Endodermal cell (in vitro differentiated cells): ENCODE data around the gene HNRNPD. TPM values are rescaled to one million over a fixed set of nuclear protein-coding genes. Genes with fewer than 3 reads are reported as not detected.
"Not testable (repeated sequence)": the region's sequence is repeated elsewhere in the genome, so short reads cannot be mapped to it uniquely, and the experiment has no call there.

ENCODE experiments used
- DNase-seq: peaks from one replicate; pipeline ENCODE4 v3.0.0-alpha.2; 2017
- H3K27ac ChIP-seq: 2 replicates; pipeline ENCODE4 v1.5.1; 2013; ENCODE audit warnings: mild to moderate bottlenecking, low read depth, low read length, moderate library complexity
- H3K27me3 ChIP-seq: 2 replicates; pipeline ENCODE4 v1.6.1; 2013; ENCODE audit warnings: mild to moderate bottlenecking, low read length, moderate library complexity; ENCODE audit not compliant: insufficient read depth, control insufficient read depth, poor library complexity, severe bottlenecking
- H3K36me3 ChIP-seq: 2 replicates; pipeline ENCODE4 v1.7.0; 2013; ENCODE audit warnings: mild to moderate bottlenecking, low read length, moderate library complexity; ENCODE audit not compliant: control insufficient read depth, insufficient read depth
- H3K4me1 ChIP-seq: one replicate; pipeline ENCODE4 v1.7.0; 2013; ENCODE audit warnings: low read length; ENCODE audit not compliant: control insufficient read depth, insufficient read depth
- H3K4me3 ChIP-seq: 2 replicates; pipeline ENCODE4 v1.5.1; 2013; ENCODE audit warnings: mild to moderate bottlenecking, low read length, moderate library complexity
- H3K9ac ChIP-seq: 2 replicates; pipeline ENCODE4 v1.6.1; 2013; ENCODE audit warnings: mild to moderate bottlenecking, low read length, moderate library complexity; ENCODE audit not compliant: poor library complexity, severe bottlenecking; ENCODE audit errors: extremely low read depth
- H3K9me3 ChIP-seq: 2 replicates; pipeline ENCODE4 v1.6.1; 2013; ENCODE audit warnings: mild to moderate bottlenecking, low read length, moderate library complexity; ENCODE audit not compliant: control insufficient read depth
- H3K27ac Mint-ChIP-seq: 2 replicates; pipeline ENCODE4 v1.8.0; 2020; ENCODE audit warnings: mixed read lengths
- H3K27me3 Mint-ChIP-seq: 2 replicates; pipeline ENCODE4 v1.8.0; 2021; ENCODE audit warnings: mild to moderate bottlenecking, mixed read lengths; ENCODE audit not compliant: insufficient read depth
- H3K36me3 Mint-ChIP-seq: 2 replicates; pipeline ENCODE4 v1.8.0; 2020; ENCODE audit warnings: low read depth, mixed read lengths
- H3K4me1 Mint-ChIP-seq: 2 replicates; pipeline ENCODE4 v1.8.0; 2020; ENCODE audit warnings: mixed read lengths
- H3K4me3 Mint-ChIP-seq: 2 replicates; pipeline ENCODE4 v1.8.0; 2020; ENCODE audit warnings: mild to moderate bottlenecking, moderate library complexity, mixed read lengths
- H3K9me3 Mint-ChIP-seq: 2 replicates; pipeline ENCODE4 v1.8.0; 2020; ENCODE audit warnings: mild to moderate bottlenecking, mixed read lengths
- CTCF ChIP-seq: fragments of 200-600 bp; sonication (generic); conservative IDR thresholded peaks from 2 replicates; pipeline ENCODE4 v1.5.0; 2021; ENCODE audit warnings: antibody characterized with exemption, mild to moderate bottlenecking
- WGBS, 2 experiments: methylation state at CpG; one replicate each; pipeline versions ENCODE4 v1.1.5 to v1.1.7; 2013; ENCODE audit warnings: missing lambda C conversion rate in 2 of 2, mixed read lengths in 1 of 2; ENCODE audit not compliant: insufficient coverage in 1 of 2, insufficient read length in 1 of 2; 5-methylcytosine and 5-hydroxymethylcytosine counted together
- total RNA-seq, 2 donors: library from RNA; stranded (reverse); fragmentation: NEBNext Ultra II Directional in 1 of 2; extraction: Animal tissue kit (Norgen Biotek cat#: 25700) in 1 of 2; gene quantifications; 2 replicates in 1 of 2; 3 replicates in 1 of 2; pipeline ENCODE4 v1.2.1, GENCODE V29; 2021

The HNRNPD gene
- total RNA-seq, 2 donors from 2014 or later = 462 to 562 TPM

DNA sequence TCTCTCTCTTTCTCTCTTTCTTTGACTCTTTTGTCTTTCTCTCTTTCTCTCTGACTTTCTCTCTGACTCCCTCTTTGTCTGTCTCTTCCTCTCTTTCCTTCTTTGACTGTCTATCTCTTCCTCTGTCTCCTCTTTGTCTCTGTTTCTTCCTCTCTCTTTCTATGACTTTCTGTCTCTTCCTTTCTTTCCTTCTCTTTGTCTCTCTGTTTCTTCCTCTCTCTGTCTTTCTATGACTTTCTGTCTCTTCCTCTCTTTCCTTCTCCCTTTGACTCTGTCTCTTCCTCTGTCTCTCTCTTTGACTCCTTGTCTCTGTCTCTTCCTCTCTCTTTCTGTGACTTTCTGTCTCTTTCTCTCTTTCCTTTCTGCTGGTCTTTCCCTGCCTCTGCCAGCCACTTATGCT is 38.7 kb downstream of the HNRNPD start:
- Histone ChIP-seq H3K27ac (no peak overlapping the region), H3K36me3 (no peaks in the 10 kb centered on the region), H3K27me3 (no peaks in the 10 kb centered on the region), H3K4me1 (no peaks in the 10 kb centered on the region), H3K4me3 (no peak overlapping the region), H3K9me3 (peaks cover 7% of the 10 kb centered on the region), H3K9ac (no peak overlapping the region)
- no peak for DNase-seq
- Mint-ChIP-seq H3K4me3 (no peak overlapping the region), H3K27me3 (no peaks in the 10 kb centered on the region), H3K27ac (no peak overlapping the region), H3K4me1 (no peaks in the 10 kb centered on the region), H3K36me3 (peaks cover 3% of the 10 kb centered on the region), H3K9me3 (peaks cover 15% of the 10 kb centered on the region)
- TF ChIP-seq CTCF = no peak

DNA sequence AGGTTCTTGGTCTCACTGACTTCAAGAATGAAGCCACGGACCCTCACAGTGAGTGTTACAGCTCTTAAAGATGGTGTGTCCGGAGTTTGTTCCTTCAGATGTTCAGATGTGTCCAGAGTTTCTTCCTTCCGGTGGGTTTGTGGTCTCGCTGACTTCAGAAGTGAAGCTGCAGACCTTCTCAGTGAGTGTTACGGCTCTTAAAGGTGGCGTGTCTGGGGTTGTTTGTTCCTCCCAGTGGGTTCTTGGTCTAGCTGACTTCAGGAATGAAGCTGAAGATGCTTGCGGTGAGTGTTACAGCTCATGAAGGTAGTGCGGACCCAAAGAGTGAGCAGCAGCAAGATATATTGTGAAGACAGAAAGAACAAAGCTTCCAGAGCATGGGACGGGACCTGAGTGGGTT is 40.1 kb downstream of the HNRNPD start:
- peaks cover 11% of the 10 kb centered on the region for H3K9me3 Mint-ChIP-seq
- 93 to 96% methylated on average over 5 to 9 of the region's 9 CpGs for WGBS, 2 experiments
- not testable (repeated sequence) for H3K4me1 ChIP-seq, H3K4me1 Mint-ChIP-seq, H3K27me3 Mint-ChIP-seq, H3K9me3 ChIP-seq, H3K36me3 Mint-ChIP-seq, DNase-seq, H3K27me3 ChIP-seq, H3K9ac ChIP-seq, H3K27ac ChIP-seq, H3K36me3 ChIP-seq, H3K4me3 ChIP-seq, H3K4me3 Mint-ChIP-seq, H3K27ac Mint-ChIP-seq

GRCh38 chr4:82331814-82332213 is 42.0 kb downstream of the HNRNPD start:
- peaks cover 2% of the 10 kb centered on the region for H3K27me3 Mint-ChIP-seq

More at GRCh38 chr4:82331814-82332213, 42.0 kb downstream of the HNRNPD start:
- H3K27me3 ChIP-seq = no peaks in the 10 kb centered on the region
- DNase-seq = no peak
- H3K27ac Mint-ChIP-seq = no peak overlapping the region
- TF ChIP-seq CTCF = no peak
- H3K36me3 Mint-ChIP-seq = no peaks in the 10 kb centered on the region
- peaks cover 11% of the 10 kb centered on the region for H3K9me3 Mint-ChIP-seq
- 89 to 100% methylated on average over 1 to 4 of the region's 4 CpGs for WGBS, 2 experiments
- H3K9ac ChIP-seq = no peak overlapping the region
- H3K9me3 ChIP-seq = no peaks in the 10 kb centered on the region
- no peaks in the 10 kb centered on the region for H3K4me1 Mint-ChIP-seq
- H3K36me3 ChIP-seq = no peaks in the 10 kb centered on the region
- no peak overlapping the region for H3K4me3 ChIP-seq
- no peak overlapping the region for H3K27ac ChIP-seq
- H3K4me1 ChIP-seq = no peaks in the 10 kb centered on the region
- no peak overlapping the region for H3K4me3 Mint-ChIP-seq
